ENCODE data around the gene ANKRD10.
"Not testable (repeated sequence)": the region's sequence is repeated elsewhere in the genome, so short reads cannot be mapped to it uniquely, and the experiment has no call there.

The ANKRD10 gene

DNA sequence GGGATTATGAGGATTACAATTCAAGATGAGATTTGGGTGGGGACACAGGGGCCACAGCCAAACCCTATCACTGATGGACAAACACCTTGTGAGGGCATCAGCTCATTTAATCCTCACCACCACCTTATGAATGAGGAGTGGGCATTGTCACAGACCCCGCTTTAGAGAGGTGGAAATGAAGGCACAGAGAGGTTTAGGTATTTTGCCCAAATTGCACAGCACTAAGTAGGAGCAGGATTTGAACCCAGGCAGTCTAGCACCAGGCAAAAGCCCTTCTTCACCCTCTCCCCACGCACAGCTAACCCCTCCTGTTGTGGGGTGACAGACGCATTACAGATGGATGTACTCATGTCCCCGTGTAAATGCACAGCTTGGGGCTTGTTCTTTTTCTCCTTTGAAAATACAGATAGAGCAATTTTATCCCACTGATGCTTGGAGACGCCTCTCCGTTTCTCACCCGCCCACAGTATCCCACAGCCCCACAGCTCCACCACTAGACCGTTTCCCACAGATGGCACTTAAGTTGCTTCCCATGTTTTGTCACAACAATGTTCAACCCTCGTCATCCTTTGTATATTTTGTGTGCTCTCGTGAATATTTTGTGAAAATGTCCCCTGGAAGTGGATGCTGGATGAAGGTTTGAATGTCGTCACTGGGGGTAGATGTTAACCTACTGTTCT, 48.2 kb downstream of the ANKRD10 start:
- no peak for DNase-seq (ENCODE audit: low read depth)

DNA sequence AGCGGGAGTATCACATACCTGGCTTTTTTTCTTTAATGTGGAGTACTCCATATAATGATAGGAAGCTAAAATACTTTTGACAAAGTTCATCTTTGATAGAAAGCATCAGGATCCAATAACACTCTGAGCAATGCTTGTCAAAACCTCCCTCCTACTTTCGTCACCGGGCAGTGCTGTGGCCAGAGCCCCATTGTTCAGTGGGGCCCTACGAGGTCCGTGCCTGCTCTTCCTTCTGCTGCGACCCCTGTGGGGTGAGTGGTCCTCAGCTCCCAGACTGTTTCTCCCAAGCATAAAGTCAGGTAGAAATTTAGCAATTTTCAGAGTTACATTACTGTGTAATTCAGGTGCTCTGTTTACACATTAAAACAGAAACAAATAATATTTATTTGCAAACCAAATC, 51.2 kb downstream of the ANKRD10 start:
- DNase-seq (ENCODE audit: low read depth), result no peak

DNA sequence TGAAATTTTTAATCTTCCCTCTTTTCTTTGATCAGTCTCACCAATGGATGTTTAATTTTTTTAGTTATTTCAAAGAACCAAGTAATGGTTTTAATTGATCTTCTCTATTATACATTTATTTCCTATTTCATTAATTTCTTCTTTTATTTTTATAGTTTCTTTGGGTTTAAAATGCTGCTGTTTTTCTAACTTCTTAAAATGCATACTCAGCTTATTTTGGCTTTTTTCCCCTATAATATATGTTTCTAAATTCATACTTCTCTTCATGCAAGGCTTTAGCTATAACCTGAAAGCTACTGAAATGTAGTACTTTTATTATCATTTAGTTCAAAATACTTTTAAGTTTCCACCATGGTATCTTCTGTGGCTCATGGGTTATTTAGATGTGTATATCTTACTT, 53.9 kb downstream of the ANKRD10 start:
- no peak for DNase-seq (ENCODE audit: low read depth)

DNA sequence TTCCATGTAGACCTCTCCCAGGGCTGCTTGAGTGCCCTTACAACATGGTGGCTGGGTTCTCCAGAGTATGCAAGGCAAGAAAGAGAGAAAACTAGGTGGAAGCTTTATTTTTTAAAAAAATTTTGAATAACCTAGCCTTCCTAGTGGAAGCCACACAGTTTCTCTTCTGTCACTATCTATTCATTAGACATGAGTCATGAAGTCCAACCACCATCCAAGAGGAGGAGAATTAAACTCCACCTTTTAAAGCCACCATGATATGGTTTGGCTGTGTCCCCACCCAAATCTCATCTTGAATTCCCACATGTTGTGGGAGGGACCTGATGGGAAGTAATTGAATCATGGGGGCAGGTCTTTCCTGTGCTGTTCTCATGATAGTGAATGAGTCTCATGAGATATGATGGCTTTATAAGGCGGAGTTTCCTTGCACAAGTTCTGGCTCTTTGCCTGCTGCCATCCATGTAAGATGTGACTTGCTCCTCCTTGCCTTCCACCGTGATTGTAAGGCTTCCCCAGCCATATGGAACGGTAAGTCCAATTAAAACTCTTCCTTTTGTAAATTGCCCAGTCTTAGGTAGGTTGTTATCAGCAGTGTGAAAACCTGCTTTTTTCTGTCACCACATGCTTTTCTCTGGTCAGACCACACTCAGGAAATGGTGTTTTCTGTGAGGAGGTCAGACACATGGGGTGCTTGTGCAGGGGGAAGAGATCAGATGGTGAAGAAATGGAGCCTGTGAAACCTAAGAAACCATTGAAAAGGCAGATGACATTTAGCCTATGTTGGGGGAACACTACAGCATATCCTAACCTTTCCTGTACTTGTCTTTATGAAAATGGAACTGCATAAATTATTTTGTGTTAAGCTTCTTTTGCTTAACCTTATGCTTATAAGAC, 57.7 kb downstream of the ANKRD10 start:
- DNase-seq (ENCODE audit: low read depth), result no peak

DNA sequence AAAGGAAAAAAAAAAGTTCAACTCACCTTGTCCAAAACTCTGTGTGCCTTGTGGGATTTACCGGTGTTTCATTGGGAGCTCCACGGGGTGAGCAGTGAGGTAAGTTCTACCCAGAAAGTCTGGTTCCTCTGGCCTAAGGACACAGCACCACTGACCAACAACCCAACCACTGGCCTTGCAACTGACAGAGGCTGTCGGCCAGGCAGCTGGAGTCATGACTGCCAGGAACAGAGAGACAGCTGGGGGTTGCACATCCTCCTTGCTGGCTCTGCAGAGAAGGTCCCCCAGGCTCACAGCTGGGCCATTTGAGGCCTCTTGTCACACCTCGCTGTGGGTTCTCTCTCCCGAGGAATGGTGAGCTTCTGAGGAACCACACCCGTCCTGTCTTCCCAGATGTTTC, 59.5 kb downstream of the ANKRD10 start:
- no peak for DNase-seq (ENCODE audit: low read depth)

DNA sequence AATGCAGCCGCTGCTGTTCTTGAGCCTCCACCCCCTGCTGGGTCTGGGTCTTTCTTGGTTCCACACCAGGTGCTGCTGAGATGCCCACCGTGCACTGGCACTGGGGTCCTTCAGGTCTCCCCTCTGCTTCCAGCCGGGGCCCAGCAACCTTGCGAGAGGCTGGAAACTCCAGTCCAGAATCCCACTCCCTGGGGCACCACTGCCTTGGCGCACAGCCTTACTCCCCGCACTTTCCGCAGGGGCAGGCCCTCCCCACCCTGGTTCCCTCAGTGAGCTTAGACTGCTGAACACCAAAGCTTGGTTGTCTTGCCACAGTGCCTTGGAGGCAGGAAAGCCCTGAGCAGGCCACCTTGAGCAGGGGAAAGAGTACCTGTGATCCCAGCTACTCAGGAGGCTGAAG, 60.0 kb downstream of the ANKRD10 start:
- no peak for DNase-seq (ENCODE audit: low read depth)

DNA sequence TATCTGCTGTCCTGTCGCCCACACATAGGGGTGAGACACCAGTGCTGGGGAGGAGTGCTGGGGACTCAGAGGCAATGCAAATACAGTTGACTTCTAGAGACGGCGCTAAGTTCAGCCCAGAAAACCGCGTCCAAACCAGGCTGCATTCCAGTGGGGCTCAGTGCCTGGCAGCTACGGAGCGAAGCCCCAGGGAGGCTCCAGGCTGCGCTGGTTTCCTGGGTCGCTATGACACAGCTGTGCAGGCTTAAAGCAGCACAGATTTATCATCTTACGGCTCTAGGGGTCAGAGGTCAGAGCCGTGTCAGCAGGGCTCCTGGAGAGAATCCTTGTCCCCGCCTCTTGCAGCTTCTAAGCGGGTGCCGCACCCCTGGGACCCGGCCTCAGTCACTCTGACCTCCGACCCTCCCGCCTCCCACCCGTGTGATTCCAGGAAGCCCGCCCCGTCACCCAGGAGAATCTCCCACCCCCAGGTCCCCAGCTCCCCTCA, 61.6 kb downstream of the ANKRD10 start:
- DNase-seq (ENCODE audit: low read depth), result no peak

DNA sequence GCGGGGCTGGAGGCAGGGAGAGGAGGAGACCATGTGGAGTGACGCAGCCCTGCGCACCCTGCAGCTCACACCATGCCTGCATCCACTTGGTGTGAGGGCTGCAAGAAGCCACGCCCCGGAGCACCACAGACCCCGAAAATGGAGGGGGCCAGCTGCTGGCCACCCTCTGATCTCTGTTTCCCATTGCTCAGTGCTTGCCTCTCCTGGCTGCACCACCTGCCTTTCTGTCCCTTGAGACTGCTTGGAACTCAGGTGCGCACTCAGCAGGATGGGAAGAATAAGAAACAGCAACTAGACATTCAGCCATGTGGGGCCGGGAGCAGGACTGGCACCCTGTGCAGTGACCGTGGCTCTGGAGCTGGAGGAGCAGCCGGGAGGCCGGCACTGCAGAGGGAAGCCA, 64.0 kb downstream of the ANKRD10 start:
- DNase-seq (ENCODE audit: low read depth), result no peak

DNA sequence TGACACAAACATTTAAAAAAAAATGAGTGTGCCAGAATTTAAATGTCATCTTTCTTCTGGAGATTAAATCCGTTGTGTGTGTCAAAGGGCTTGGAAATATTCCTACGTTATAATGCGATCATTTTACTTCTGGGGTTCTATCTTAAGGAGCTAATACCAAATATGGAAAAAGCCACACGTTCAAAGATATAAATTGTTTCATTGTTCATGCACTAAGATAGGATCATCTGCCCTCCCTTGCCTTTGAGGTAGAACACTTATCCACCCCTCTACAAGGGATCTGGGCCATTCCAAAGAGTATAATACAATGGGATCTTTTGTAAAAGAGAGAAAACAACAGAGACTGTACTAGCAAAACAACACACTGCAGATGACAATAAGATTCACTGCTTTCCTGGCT, 64.9 kb downstream of the ANKRD10 start:
- DNase-seq (ENCODE audit: low read depth), result no peak

DNA sequence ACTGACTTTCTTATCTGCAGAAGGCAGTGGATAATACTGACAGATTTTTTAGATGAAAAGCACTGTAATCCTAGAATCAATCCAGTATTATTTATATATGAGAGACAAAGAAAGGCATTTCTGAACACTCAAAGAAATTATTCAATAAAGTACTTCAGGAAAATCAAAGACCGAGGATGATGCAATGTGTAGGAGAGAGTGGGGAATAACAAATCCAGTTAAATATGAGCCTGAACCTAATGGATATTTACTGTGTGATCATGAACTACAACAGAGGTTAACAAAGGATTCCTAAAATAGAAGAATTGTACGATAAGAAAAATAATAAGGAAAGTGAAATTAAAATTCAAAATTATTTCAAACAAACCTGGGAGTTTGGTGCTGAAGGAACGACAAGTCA, 69.3 kb downstream of the ANKRD10 start:
- DNase-seq (ENCODE audit: low read depth), result no peak

DNA sequence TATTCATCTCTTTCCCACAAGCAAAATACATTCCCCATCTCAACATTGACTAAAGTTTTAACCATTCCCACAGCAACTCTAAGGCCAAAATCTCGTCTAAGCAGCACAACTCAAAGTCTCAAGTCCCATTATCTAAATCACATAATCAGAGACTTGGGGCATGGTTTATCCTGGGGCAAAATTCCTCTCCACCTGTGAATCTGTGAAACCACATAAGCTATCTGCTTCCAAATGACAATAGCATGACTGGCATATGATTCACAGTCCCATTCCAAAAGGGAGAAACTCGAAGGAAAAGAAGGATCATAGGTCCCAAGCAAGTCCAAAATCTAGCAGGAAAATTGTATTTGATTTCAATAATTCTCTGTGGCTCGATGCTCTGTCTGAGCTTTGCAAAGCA, 73.0 kb downstream of the ANKRD10 start:
- DNase-seq (ENCODE audit: low read depth), result no peak

DNA sequence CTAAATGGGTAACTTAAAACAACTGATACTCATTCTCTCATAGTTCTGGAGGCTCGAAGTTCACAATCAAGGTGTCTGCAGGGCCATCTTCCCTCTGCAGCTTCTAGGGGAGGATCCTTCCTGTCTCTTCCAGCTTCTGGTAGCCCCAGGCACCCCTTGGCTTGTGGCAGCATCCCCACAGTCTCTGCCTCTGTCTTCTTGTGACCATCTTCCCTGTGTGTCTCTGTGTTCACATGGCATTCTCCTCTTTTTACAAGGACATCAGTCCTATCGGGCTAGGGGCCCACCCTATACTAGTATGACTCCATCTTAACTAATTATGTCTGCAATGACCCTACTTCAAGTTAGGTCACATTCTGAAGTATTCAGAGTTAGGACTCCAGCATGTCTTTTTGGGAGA, 73.5 kb downstream of the ANKRD10 start:
- DNase-seq (ENCODE audit: low read depth), result no peak

DNA sequence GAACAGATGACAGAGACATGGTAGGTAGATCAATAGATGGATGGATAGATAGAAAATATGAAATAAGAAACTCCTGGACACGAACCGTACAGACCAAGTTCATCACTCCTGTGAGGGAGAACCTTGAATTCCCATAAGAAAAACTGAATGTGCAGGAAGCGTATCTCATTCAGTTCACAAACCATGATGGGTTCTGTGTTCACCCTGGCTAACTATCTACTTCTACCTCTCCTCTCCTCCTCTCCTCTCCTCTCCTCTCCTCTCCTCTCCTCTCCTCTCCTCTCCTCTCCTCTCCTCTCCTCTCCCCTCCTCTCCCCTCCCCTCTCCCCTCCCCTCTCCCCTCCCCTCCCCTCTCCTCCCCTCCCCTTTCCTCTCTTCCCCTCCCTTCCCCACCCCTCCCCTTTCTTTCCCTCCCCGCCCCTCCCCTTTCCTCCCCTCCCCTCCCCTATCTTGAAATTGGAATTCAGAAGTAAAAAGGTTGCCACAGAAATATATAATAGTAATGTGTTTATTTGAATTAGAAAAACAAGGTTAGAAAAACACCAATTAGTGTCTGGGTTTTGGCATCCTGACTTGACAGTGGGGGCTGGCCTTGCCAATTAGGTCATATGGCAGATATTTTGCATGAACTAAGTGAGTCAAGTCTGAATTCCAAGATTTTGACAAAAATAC, 75.9 kb downstream of the ANKRD10 start:
- no peak for DNase-seq (ENCODE audit: low read depth)

DNA sequence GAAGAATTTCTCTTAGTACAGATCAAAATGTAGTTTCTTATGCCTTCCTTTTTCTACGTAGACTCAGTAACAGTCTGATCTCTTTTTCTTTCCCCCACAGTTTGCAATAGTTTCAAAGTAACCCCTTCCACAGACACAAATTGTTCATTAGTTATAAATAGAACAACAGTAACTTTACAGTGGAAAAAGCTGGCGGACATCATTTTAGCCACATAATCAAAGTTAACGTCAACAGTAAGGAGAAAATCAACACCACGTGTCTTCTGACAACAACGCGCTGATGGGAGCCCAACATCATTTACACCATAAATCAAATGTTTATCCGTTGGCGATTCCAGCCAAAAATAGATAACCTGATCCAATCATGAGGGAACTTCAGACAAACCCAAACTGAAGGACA, 76.8 kb downstream of the ANKRD10 start:
- no peak for DNase-seq (ENCODE audit: low read depth)

DNA sequence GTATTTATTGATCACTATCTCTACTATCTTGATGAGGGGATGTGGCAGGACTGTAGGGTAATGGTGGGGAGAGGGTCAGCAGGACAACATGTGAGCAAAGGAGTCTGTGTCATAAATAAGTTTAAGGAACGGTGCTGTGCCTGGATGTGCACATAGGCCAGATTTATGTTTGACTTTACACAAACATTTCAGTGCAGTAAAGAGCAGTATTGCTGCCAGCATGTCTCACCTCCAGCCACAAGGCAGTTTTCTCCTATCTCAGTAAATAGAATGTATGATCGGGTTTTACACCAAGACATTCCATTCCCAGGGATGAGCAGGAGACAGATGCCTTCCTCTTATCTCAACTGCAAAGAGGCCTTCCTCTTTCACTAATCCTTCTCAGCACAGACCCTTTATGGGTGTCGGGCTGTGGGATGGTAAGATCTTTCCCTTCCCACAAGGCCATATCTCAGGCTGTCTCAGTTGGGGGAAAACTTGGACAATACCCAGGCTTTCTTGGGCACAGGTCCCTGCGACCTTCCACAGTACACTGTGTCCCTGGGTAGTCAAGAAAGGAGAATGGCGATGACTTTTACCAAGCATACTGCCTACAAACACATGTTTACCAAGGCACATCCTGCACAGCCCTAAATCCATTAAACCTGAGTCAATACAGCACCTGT, 77.3 kb downstream of the ANKRD10 start:
- DNase-seq (ENCODE audit: low read depth), result not testable (repeated sequence)

DNA sequence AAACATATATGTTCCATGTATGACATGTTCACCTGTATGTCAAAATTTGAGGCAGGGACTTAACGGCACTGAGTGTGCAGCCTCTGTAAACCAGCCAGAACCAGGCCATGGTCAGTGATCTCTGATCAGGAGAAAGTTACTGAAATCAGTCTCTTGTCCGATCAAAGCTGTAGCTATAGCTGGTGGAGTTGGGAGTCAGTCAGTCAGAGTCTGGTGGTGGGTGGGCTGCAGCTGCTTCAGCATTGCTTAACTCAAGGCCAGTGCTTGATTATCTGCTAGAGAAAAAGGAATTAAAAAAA, 78.3 kb downstream of the ANKRD10 start:
- no peak for DNase-seq (ENCODE audit: low read depth)

DNA sequence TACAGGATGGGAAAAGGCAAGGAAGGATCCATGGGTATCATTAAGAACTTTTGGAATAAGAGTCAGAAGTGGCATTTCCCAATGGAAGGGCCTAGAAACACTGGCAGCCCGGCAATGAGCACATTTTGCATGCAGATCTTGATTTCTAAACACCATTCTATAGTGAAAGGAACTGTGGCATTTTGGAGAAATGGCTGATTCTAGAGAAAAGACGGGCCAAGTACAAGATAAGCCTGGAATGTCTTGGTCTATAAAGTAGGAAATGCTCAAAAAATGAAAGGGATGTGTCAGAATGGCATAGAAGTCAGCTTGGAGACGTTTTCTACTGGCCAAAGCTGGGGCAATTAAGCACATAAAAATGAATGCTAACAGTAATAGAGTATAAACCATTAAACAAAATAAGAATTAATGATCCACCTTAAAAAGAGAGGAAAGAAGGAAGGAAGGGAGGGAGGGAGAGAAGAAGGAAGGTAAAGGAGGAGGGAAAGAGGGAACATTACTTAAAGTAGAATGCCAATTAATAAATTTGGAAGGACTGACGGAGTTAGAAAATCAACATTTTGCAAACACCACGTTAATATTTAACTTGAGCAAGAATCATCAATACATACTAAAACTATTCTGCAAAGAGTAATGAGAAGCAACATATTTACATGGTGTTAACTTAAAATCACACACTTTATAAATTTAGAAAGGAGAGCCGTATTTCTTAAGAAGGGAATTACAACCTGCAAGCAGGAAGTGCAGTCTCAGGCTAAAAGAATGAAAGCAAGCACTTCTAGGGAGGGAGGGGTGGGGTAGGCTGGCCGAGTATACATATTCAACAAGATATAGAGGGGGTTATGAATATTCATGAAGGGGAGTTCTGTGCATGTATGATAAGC, 78.9 kb downstream of the ANKRD10 start:
- DNase-seq (ENCODE audit: low read depth), result no peak

DNA sequence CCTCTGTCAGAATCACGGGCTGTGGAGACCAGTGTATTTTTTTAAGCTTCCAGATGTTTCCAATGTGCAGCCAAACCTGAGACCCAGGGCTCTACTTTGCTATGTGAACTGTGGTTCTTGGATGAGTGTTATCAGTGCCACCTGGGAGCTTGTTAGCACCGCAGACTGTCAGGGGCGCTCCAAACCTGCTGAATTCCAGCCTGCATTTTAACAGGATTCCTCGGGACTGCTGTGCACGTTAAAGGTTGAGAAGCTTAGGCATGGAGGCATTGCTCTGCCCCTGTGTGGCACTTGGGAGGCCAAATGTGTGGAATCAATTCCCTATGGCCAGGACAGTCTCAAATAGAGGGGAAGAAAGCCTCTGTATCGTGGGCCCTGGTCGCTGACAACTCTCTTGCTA, 80.3 kb downstream of the ANKRD10 start:
- DNase-seq (ENCODE audit: low read depth), result no peak

DNA sequence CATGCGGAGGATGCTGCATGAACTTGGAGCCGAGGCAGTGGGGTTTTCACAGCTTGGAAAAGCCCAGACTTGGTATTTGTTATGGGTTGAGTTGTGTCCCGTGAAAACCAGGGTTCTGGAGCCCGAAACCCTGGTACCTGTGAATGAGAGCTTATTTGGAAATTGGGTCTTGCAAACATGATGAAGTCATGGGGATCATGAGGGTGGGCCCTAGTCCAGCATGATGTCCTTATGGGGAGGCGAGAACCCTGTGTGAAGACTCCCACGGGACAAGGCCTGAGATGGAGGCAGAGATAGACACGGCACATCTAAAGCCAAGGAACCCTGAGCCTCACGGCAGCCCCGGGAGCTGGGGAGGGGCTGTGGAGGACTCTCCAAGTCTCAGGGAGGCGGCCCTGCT, 82.3 kb downstream of the ANKRD10 start:
- no peak for DNase-seq (ENCODE audit: low read depth)

DNA sequence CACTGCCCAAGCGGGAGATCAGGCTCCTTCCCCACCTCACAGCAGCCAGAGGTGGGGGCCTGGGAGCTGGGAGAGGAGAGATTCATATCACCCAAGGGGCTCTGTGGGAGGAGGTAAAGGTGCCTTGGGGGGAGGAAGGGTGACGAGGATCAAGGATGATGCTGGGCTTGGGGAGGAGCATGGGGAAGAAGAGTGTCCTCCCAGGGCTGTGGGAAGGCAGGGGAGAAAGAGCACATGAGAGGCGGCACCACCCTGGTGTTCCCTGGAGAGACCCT, 82.7 kb downstream of the ANKRD10 start:
- DNase-seq (ENCODE audit: low read depth), result no peak

DNA sequence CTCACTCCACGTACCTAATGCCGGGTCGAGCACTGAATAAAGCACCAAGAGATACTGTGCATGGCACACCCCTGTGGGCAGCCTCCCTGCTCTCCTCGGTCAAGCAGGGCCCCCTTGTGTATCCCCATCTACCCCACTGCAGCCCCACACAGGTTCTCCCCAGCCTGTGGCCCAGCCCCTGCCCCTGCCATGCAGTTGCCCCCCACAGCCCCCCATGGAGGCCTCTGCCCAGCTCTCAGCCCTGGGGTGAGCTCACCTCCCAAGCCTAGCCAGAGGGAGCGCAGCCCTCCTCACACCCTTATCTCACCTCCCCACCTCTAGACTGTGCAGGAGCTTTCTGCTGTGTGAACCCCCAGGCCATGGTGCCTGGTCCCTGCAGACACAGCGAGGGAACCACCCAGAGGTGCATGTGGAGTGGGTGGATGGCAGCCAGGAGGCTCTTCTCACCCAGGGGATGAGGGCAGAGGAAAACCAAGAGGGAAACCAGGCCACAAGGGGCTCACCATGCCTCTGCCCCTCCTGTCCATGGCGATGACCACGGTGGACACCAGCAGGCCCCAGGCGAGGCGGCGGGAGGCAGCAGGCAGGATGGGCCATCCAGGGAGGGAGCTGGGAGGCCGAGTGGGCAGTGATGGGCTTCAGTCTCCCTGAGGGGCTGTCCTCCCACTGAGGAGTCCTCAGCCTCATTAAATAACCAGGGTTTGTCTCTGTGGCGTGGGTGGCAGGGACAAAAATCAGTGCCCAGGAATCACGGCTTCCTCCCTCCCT, 83.2 kb downstream of the ANKRD10 start:
- no peak for DNase-seq (ENCODE audit: low read depth)

All from activated T-helper 1 cell treated with Interleukin-2 at 50 U/mL for 16 hours (primary cell).